Measurements from ENCODE around the gene NINL.
"Not testable (repeated sequence)": the region's sequence is repeated elsewhere in the genome, so short reads cannot be mapped to it uniquely, and the experiment has no call there.

The NINL gene

DNA sequence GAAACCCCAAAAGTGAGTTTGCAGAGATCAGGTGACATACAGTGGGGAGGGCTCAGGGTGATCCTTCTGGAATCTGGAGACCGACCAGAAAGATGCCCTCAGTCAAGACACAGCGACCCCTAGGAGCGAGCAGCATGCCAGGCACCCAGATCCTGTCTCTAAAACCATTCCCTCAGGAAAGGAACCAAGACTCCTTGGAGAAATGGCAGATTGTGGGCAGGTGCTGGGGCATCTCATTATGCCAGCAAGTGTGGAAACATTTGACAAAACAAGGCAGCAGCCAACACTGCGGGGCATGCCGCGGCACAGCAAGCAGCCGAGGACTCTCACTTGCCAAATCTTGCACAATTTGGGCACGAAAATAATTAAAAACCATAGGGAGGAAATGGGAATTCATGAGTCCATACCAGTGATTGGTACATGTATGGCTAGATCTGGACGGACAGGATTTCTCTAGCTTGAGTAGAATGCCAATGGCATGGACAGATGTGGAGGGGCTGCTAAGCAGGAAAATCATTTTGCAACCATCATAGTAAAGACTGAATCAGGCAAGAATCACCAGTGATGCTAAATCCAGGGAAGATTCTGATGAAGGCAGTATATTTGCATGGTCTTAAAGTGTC, 101.0 kb downstream of the NINL start:
- DNase-seq (ENCODE audit: low spot score in 2 of 2) (no peak), ATAC-seq (no peak)
- H3K4me1 Mint-ChIP-seq: peaks cover 18% of the 10 kb centered on the region
- no peak overlapping the region for H3K4me3 Mint-ChIP-seq
- H3K27ac Mint-ChIP-seq: no peak overlapping the region
- H3K36me3 Mint-ChIP-seq: no peaks in the 10 kb centered on the region
- H3K9me3 Mint-ChIP-seq: no peaks in the 10 kb centered on the region

DNA sequence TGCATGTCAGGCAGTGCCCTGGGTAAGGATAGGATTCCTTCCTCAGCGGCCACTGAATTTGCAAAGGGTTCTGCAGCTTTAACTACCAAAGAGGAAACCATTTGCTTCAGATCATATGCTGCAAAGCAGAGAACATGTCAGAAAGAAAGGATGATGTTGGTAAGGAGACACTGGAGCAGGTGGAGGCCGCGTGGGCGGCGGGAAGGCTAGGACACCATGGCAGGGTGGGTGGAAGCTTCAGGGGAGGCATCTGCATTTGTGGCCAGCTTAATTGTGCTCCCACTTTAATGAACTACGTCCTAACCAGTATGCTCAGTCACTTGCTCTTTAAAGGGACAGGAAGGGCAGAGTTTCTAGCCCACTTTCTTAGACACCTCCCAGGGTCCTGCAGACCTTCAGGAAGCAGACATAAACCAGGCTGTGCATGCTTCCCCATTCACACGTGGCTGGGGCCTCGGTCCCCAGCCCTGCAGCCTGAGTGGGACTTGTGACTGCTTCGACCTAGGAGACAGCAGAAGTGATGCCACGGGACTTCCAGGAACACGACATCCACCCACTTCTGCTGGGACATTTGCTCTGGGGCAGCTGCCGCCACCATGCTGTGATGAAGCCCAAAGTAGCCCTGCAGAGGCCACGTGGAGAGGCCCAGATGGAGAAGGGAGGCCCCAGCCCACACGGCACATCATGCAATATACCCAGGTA, 101.7 kb downstream of the NINL start:
- ATAC-seq (no peak), DNase-seq (ENCODE audit: low spot score in 2 of 2) (no peak)
- Mint-ChIP-seq H3K4me3 (no peak overlapping the region), H3K27ac (no peak overlapping the region), H3K36me3 (no peaks in the 10 kb centered on the region), H3K9me3 (no peaks in the 10 kb centered on the region), H3K4me1 (peaks cover 18% of the 10 kb centered on the region)

DNA sequence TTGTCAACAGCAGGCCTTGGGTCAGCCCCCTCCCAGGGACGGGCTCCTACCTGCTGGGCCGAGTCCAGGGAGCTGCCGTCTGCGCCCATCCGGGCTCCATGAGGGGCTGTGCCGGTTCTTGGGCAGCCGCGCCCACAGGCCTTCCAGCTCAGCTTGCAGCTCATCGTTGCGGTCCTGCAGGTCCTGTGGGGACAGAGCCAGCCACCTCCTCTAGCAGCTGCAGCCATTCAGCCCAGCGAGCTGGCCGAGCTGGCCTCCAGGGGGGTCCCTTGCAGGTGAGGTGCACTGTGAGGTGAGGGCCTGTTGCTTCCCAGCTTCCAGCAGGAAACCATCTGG, 103.4 kb downstream of the NINL start:
- peaks cover 4% of the 10 kb centered on the region for H3K36me3 Mint-ChIP-seq
- no peak overlapping the region for H3K27ac Mint-ChIP-seq
- DNase-seq (ENCODE audit: low spot score in 2 of 2) (no peak), ATAC-seq (no peak)
- no peaks in the 10 kb centered on the region for H3K9me3 Mint-ChIP-seq
- H3K4me1 Mint-ChIP-seq: peaks cover 18% of the 10 kb centered on the region
- H3K4me3 Mint-ChIP-seq: no peak overlapping the region

DNA sequence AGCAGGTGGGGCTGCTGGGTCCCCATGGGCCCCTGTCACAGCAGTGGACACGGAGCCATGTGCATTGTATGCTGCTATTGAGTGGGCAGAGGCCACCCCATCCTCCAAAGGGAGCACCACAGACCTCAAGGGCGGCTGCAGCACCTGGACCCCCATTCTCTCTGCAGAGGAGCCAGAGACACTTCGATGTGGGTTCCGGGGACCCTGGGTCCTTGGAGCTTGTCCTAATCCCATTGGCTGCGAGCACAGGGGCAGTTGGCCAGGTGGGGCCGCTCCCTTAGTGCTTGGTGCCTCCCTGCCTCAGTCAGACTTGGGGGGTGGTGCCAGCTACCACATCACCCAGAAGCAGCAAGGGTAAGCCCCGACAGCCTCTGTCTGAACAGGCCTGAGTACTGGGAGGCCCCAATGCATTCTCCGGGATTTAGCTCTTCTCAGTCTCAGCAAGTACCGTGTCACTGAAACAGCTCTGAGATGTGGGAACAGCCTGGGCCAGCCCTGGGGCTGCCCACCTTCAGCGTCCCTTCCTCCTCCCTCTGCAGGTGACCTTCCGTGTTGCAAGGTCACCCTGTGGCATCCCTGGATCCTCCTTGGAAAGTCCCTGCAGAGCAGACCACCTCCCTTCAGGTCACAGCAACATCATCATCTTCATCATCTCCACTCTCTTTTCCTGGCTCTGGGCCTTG, 104.0 kb downstream of the NINL start:
- H3K4me3 Mint-ChIP-seq: no peak overlapping the region
- H3K4me1 Mint-ChIP-seq: peaks cover 15% of the 10 kb centered on the region
- no peak overlapping the region for H3K27ac Mint-ChIP-seq
- ATAC-seq (no peak), DNase-seq (ENCODE audit: low spot score in 2 of 2) (no peak)
- peaks cover 4% of the 10 kb centered on the region for H3K36me3 Mint-ChIP-seq
- no peaks in the 10 kb centered on the region for H3K9me3 Mint-ChIP-seq

DNA sequence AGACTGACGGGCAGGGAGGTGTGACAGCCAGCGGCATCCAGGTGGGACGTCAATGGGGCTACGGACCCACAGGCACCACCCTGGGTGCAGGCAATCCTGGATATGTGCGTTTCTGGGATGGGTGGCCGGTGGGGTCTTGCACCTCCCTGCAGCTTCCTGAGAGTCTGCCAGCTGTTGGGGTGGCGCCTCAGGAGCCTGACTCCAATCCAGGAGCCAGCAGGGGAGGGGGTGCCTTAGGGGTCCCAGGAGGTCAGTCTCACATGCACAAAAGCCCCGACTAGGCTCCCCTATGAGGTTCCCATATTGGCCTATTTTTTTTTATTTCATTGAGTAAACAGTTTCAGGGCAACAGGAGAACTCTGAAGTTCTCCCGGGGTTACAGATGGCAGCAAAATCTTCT, 104.5 kb downstream of the NINL start:
- Mint-ChIP-seq H3K9me3 (no peaks in the 10 kb centered on the region), H3K4me1 (peaks cover 12% of the 10 kb centered on the region), H3K27ac (no peak overlapping the region), H3K36me3 (peaks cover 4% of the 10 kb centered on the region), H3K4me3 (no peak overlapping the region)
- ATAC-seq (no peak), DNase-seq (ENCODE audit: low spot score in 2 of 2) (no peak)

DNA sequence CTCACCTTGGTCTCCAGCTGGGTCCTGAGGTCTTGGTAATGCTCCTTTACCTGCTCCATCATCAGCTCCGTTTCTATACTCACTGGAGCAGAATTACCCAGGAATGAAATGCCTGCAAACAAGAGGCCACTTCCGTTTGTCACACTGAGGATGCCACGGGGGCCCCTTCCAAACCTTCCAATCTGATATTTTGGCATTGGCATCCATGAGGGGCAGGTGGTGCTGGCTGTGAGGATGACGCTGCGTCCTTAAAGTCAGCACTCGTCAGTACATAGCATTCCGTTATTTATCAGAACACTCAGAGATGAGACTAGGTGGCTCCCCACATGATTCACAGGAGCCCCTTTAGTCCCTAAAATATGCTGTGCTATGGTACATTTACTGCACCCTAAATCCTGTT, 105.2 kb downstream of the NINL start:
- no peak for DNase-seq (ENCODE audit: low spot score in 2 of 2)
- H3K4me1 Mint-ChIP-seq: peaks cover 11% of the 10 kb centered on the region
- no peak overlapping the region for H3K27ac Mint-ChIP-seq
- no peaks in the 10 kb centered on the region for H3K9me3 Mint-ChIP-seq
- ATAC-seq: no peak
- H3K36me3 Mint-ChIP-seq: peaks cover 4% of the 10 kb centered on the region
- H3K4me3 Mint-ChIP-seq: no peak overlapping the region

DNA sequence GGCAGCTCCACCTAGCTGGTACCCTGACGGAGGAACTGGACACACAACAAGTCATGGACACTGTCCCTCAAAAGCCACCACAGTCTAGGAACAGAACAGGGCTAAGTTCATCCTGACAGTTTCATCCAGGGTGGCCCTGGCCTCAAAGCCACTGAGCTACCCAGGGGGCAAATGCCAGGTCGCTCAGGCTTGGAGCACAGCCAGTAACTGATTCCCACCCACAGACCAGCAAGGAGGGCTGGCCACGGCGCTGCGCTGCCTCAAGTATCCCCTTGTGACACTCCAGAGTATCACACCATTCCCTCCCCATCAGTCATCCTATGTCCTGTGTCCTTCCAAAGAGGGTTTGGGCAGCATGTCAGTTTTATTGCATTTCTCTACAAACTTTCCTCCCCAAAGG, 105.7 kb downstream of the NINL start:
- DNase-seq (ENCODE audit: low spot score in 2 of 2) (no peak), ATAC-seq (no peak)
- H3K36me3 Mint-ChIP-seq: peaks cover 4% of the 10 kb centered on the region
- H3K27ac Mint-ChIP-seq: no peak overlapping the region
- H3K9me3 Mint-ChIP-seq: no peaks in the 10 kb centered on the region
- no peak overlapping the region for H3K4me3 Mint-ChIP-seq
- peaks cover 6% of the 10 kb centered on the region for H3K4me1 Mint-ChIP-seq

DNA sequence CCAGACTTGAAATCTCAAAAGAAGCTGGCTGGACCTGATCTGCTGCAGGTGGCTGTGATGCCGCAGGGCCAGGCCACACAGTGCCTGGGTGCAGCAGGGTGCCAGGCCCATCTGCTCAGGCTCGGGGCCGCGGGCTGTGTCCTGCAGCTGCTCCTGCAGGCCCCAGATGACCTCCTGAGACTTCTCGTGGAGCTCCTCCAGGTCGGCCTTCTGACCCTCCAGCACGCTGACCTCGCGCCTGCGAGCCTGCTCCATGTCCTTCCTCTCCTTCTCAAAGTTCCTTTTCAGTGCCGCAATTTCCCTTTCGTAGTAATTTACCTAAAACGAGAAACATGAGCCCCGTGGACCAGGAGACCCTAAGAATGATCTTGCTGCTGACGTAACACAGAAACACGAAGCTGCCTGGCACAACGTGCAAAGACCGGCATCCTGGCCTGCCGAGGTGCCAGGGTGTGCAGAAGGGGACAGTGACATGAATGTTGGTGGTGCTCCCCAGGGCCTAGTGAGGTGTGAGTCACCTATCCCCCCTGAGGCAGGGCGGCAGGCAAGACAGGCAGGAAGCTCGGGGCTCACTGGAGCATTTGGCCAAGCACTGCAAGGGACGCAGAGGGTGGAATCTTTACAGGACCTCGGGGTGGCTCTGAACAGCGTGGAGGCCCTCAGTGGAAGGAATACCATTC, 106.3 kb downstream of the NINL start:
- DNase-seq (ENCODE audit: low spot score in 2 of 2) (no peak), ATAC-seq (no peak)
- peaks cover 4% of the 10 kb centered on the region for H3K36me3 Mint-ChIP-seq
- no peaks in the 10 kb centered on the region for H3K4me1 Mint-ChIP-seq
- no peak overlapping the region for H3K27ac Mint-ChIP-seq
- H3K9me3 Mint-ChIP-seq: no peaks in the 10 kb centered on the region
- no peak overlapping the region for H3K4me3 Mint-ChIP-seq

DNA sequence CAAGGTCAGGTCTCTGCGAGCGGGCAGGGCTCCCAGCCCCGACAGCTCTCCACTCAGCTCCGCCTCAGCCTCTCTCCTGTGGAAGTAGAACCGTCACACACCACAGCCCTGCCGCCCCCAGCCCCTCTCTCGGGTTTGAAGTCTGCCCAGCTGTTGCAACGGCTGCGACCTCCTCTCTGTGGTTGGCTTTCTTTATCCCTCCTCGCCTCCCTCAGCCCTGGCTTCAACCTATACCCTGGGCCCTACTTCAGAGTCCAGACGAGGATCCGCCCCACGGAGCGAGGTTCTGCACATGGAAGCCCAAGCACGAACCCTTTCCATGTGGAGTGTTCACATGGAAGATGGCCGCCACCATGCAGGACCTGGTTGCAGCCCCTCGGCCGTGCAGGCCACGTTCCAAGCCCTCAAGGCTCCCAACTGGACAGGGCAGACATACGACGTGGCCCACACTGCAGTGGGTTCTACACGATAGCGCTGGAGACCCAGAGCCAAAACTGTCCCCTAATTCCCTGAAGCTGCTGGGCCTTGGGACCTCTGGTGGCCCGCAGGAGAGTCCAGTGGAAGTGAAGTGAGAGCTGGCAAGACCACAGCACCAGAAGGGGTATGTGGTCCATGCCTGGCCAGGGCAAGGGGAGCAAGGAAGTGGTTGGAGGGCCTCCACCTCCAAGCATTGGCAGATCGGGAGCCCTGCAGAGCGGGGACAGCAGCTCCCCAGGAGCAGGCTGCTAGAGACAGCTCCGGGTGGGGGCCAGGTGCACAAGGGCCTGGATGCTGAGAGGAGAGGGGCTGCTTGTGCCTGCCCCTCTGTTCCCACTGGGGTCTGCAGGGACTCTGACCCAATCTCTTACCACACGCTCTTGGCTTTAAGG, 108.1 kb downstream of the NINL start:
- no peaks in the 10 kb centered on the region for H3K9me3 Mint-ChIP-seq
- no peak for DNase-seq (ENCODE audit: low spot score in 2 of 2)
- ATAC-seq: no peak
- no peak overlapping the region for H3K27ac Mint-ChIP-seq
- H3K4me3 Mint-ChIP-seq: no peak overlapping the region
- H3K4me1 Mint-ChIP-seq: no peaks in the 10 kb centered on the region
- peaks cover 4% of the 10 kb centered on the region for H3K36me3 Mint-ChIP-seq

DNA sequence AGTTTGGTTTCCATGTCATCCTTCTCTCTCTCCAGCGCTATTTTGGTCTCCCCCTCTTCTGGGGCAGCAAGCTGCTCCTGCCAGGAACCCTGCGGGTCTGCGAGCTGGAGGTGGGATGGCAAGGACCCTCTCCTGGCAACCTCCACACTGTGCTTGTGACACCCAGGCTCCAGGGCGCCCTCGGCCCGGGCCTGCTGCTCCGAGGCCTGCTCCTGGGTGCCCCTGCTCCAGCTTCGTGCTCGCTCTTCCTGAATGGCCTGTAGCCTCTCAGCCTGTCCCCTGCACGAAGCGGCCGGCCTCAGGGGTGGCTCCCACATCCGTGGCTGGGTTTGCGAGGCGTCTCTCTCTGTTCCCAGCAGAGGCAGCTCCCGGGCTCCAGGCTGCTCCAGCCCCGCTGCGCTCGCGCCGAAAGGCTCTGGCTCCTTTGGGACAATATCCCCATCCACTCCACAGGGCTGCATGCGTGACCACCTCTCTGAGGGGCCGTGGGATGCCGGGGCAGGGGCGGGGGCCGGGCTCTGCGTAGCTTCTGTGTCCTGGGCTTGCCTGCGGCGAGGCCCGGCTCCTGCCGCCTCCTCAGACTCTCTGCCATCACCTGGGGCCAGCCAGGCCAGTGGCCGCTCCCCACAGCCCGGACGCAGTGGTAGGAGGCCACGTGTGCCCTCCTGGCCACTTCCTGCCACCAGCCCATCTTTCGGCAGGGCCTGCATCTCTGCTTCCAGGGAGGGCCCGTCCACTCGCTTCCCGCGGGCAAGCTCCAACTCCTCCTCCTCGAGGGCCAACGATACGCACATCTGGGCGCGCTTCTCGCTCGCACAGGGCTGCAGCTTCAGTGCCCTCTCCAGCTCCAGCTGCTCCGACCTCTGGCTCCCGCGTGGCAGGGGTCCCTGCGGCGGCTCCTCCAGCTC, 109.0 kb downstream of the NINL start:
- H3K27ac Mint-ChIP-seq: no peak overlapping the region

DNA sequence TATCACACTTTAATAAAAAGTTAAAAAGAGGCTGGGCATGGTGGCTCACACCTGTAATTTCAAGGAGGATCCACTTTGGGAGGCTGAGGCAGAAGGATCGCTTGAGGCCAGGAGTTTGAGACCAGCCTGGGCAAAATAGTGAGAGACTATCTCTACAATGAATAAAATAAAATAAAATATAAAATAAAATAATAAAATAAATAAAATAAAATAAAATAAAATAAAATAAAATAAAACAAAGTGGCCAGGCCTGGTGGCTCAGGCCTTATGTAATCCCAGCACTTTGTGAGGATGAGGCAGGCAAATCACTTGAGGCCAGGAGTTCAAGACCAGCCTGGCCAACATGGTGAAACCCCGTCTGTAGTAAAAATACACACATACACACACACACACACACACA, 112.0 kb downstream of the NINL start:
- not testable (repeated sequence) for H3K36me3 Mint-ChIP-seq

More for the DNA sequence above, 109.0 kb downstream of the NINL start:
- DNase-seq (ENCODE audit: low spot score in 2 of 2) (no peak), ATAC-seq (no peak)
- Mint-ChIP-seq H3K4me1 (no peaks in the 10 kb centered on the region), H3K4me3 (no peak overlapping the region), H3K9me3 (no peaks in the 10 kb centered on the region), H3K36me3 (peaks cover 4% of the 10 kb centered on the region)

DNA sequence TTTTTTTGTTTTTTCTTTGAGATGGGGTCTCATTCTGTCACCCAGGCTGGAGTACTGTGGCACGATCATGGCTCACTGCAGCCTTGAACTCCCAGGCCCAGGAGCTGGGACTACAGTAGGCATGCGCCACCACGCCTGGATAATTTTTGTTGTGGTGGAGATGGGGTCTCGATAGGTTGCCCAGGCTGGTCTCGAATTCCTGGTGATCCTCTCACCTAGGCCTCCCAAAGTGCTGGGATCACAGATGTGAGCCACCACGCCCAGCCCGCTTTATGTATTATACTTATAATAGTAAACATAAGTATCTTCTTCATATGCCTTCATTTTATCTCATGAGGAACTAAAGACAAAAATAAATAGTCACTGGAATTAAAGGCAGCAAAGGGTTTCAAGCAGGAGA, 114.3 kb downstream of the NINL start:
- Mint-ChIP-seq H3K36me3 (no peaks in the 10 kb centered on the region), H3K9me3 (no peaks in the 10 kb centered on the region), H3K27ac (no peak overlapping the region), H3K4me3 (no peak overlapping the region), H3K4me1 (no peaks in the 10 kb centered on the region)
- no peak for DNase-seq (ENCODE audit: low spot score in 2 of 2)
- no peak for ATAC-seq

More for the DNA sequence above, 112.0 kb downstream of the NINL start:
- not testable (repeated sequence) for H3K27ac Mint-ChIP-seq; H3K9me3 Mint-ChIP-seq; H3K4me1 Mint-ChIP-seq; DNase-seq (ENCODE audit: low spot score in 2 of 2); ATAC-seq; H3K4me3 Mint-ChIP-seq

DNA sequence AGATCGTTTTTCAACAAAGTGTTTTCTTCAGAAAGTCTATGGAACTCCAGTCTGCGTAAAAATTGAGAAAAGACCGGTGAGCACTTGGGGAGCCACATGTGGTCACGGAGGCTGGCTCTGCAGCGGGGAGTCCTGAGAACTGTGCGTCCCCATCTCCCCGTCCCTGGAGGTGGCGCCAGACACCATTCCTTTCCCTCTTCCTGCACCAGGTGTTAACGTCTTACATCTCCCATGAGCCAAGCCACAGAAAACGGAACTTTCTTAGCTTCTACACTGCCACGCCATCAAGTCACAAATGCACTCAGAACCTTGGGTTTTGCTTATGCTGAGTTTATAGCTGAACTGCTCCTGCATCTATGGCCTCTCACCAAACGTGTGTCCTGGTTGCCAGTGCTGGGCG, 115.3 kb downstream of the NINL start:
- no peaks in the 10 kb centered on the region for H3K4me1 Mint-ChIP-seq
- H3K27ac Mint-ChIP-seq: no peak overlapping the region
- DNase-seq (ENCODE audit: low spot score in 2 of 2): no peak

DNA sequence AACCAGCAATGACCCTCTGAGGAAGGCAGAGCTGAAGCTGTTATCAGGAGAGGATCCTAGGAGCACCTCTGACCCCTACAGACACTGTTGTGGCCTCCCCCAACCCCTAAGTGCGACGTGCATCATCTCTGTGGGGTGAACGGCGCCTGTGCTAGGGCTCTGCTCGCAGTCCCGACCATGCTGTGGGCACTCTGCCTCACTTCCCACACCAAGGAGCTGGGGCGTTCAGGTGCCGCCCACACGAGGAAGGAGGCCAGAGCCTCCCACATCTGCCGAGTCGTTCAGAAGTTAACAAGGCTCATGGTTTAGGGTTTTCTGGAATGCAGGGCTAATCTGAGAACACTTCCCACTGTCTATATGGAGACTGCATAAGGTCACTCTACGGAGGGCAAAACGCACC, 115.8 kb downstream of the NINL start:
- Mint-ChIP-seq H3K36me3 (no peaks in the 10 kb centered on the region), H3K4me3 (no peak overlapping the region), H3K27ac (no peak overlapping the region), H3K9me3 (no peaks in the 10 kb centered on the region), H3K4me1 (no peaks in the 10 kb centered on the region)
- ATAC-seq (no peak), DNase-seq (ENCODE audit: low spot score in 2 of 2) (no peak)

More for the DNA sequence above, 115.3 kb downstream of the NINL start:
- H3K36me3 Mint-ChIP-seq: no peaks in the 10 kb centered on the region
- H3K9me3 Mint-ChIP-seq: no peaks in the 10 kb centered on the region
- H3K4me3 Mint-ChIP-seq: no peak overlapping the region
- ATAC-seq: peak; percentile 57
